PC-3 (cell line): ENCODE results near the gene GRIP2. TPM values are rescaled to one million over a fixed set of nuclear protein-coding genes. Genes with fewer than 3 reads are reported as not detected.

Experiments
- ATAC-seq: fragments of 200-7000 bp; cut with Tn5 transposase; 2 replicates; pipeline ENCODE4 v1.9.1; 2020; ENCODE audit warnings: mild to moderate bottlenecking, moderate library complexity
- BruUV-seq: library from RNA; stranded (reverse); fragments of 400-500 nt; replicated peaks from 2 replicates; lab custom pipeline; 2021; lab: Mats Ljungman, UMichigan
- CTCF ChIA-PET: fragments of 300-600 bp; sonication (Branson Sonifier 250); formaldehyde crosslinking; loops from one replicate; lab custom pipeline; 2022; ENCODE audit warnings: antibody characterized with exemption; lab: Charles Lee
- POLR2A ChIA-PET: fragments of 300-600 bp; sonication (Branson Sonifier 250); formaldehyde crosslinking; loops from one replicate; lab custom pipeline; 2022; ENCODE audit warnings: antibody characterized with exemption; ENCODE audit not compliant: unreplicated experiment; lab: Charles Lee
- DNase-seq: peaks from one replicate; pipeline ENCODE4 v3.0.0-alpha.2; 2015
- H2AFZ ChIP-seq: fragments of 300-600 bp; sonication (generic); 2 replicates; pipeline ENCODE4 v1.6.0; 2016; ENCODE audit warnings: antibody characterized with exemption, low read length
- H3F3A ChIP-seq: fragments of 300-600 bp; sonication (generic); one replicate; pipeline ENCODE4 v1.6.0; 2017; ENCODE audit warnings: antibody characterized with exemption, low read length, control low read depth, mild to moderate bottlenecking; ENCODE audit not compliant: unreplicated experiment
- H3K27ac ChIP-seq: fragments of 300-600 bp; sonication (generic); 2 replicates; pipeline ENCODE4 v1.5.1; 2016; ENCODE audit warnings: mild to moderate bottlenecking, low read length
- H3K27me3 ChIP-seq: fragments of 300-600 bp; sonication (generic); 2 replicates; pipeline ENCODE4 v1.6.1; 2016; ENCODE audit warnings: low read length, mixed read lengths
- H3K36me3 ChIP-seq: fragments of 300-600 bp; sonication (generic); 2 replicates; pipeline ENCODE4 v1.6.1; 2016; ENCODE audit warnings: low read depth, mixed run types, low read length, mixed read lengths
- H3K4me1 ChIP-seq: fragments of 300-600 bp; sonication (generic); 2 replicates; pipeline ENCODE4 v1.5.1; 2016; ENCODE audit warnings: low read length; ENCODE audit not compliant: insufficient read depth
- H3K4me2 ChIP-seq: fragments of 300-600 bp; sonication (generic); 2 replicates; pipeline ENCODE4 v1.6.0; 2016; ENCODE audit warnings: low read length
- H3K4me3 ChIP-seq: fragments of 300-600 bp; sonication (generic); 2 replicates; pipeline ENCODE4 v1.5.1; 2016; ENCODE audit warnings: mild to moderate bottlenecking, low read length, mixed read lengths
- H3K79me2 ChIP-seq: fragments of 300-600 bp; sonication (generic); 2 replicates; pipeline ENCODE4 v1.6.1; 2017; ENCODE audit warnings: low read length, mixed read lengths
- H3K9ac ChIP-seq: fragments of 300-600 bp; sonication (generic); 2 replicates; pipeline ENCODE4 v1.6.0; 2016; ENCODE audit warnings: mild to moderate bottlenecking, low read length
- H3K9me2 ChIP-seq: fragments of 300-600 bp; sonication (generic); replicated peaks from 2 replicates; pipeline ENCODE4 v1.6.1; 2016; ENCODE audit warnings: mixed run types, low read length, mixed read lengths
- H3K9me3 ChIP-seq: fragments of 300-600 bp; sonication (generic); 2 replicates; pipeline ENCODE4 v1.6.1; 2016; ENCODE audit warnings: low read length, mixed read lengths
- H4K20me1 ChIP-seq: fragments of 300-600 bp; sonication (generic); 2 replicates; pipeline ENCODE4 v1.6.1; 2016; ENCODE audit warnings: low read length, mixed read lengths
- CTCF ChIP-seq: fragments of 300-600 bp; sonication (generic); conservative IDR thresholded peaks from 2 replicates; pipeline ENCODE4 v1.5.1; 2017; ENCODE audit warnings: antibody characterized with exemption, low read depth, mild to moderate bottlenecking, low read length
- EZH2 ChIP-seq: fragments of 300-600 bp; sonication (generic); IDR thresholded peaks from one replicate; pipeline ENCODE4 v1.6.1; 2017; ENCODE audit warnings: antibody characterized with exemption, mild to moderate bottlenecking, low read length; ENCODE audit not compliant: unreplicated experiment
- EZH2phosphoT487 ChIP-seq: fragments of 300-600 bp; sonication (generic); IDR thresholded peaks from 2 replicates; pipeline ENCODE4 v1.6.1; 2018; ENCODE audit warnings: mild to moderate bottlenecking, antibody characterized with exemption, low read length, borderline replicate concordance
- intact Hi-C: fragments of 100-400 bp; cut with micrococcal nuclease; formaldehyde crosslinking; loops from 2 replicates; pipeline ENCODE4 v1.9.0; 2023
- total RNA-seq: library from RNA; depleted of rRNA; stranded (reverse); fragments of >200 nt; gene quantifications from 2 replicates; pipeline ENCODE4 v1.2.3, GENCODE V29; 2014

The GRIP2 gene
- total RNA-seq, 1 experiment from 2014 or later = 0.36 TPM

GRCh38 chr3:14534516-14535191 is 5.5 kb downstream of the GRIP2 start:
- no peaks in the 10 kb centered on the region for H3K79me2 ChIP-seq
- POLR2A ChIA-PET = no interaction called here
- no peak overlapping the region for H3K27ac ChIP-seq
- no peaks in the 10 kb centered on the region for H3K36me3 ChIP-seq
- CTCF ChIA-PET = no interaction called here
- no peaks in the 10 kb centered on the region for H3K9me2 ChIP-seq
- H3K4me2 ChIP-seq = no peak overlapping the region
- ATAC-seq (no peak), DNase-seq (no peak)
- intact Hi-C loops = no loop called here
- H3K4me3 ChIP-seq = no peak overlapping the region
- no peaks in the 10 kb centered on the region for H3K9me3 ChIP-seq
- no peaks in the 10 kb centered on the region for H4K20me1 ChIP-seq
- no peak overlapping the region for H3K9ac ChIP-seq
- TF ChIP-seq CTCF = no peak
- TF ChIP-seq EZH2phosphoT487 = no peak
- TF ChIP-seq EZH2 = no peak
- no peak overlapping the region for H2AFZ ChIP-seq
- peaks cover 5% of the 10 kb centered on the region for H3K27me3 ChIP-seq
- BruUV-seq = no TSS peak
- peaks cover 6% of the 10 kb centered on the region; the same call in 1 of the 2 replicates for H3K4me1 ChIP-seq
- H3F3A ChIP-seq = no peaks in the 10 kb centered on the region

GRCh38 chr3:14533457-14533958 is 6.6 kb downstream of the GRIP2 start:
- ATAC-seq (no peak), DNase-seq (no peak)
- Histone ChIP-seq H3F3A (no peaks in the 10 kb centered on the region), H3K9me2 (no peaks in the 10 kb centered on the region), H4K20me1 (no peaks in the 10 kb centered on the region), H3K4me3 (no peak overlapping the region), H3K9me3 (no peaks in the 10 kb centered on the region), H3K4me2 (no peak overlapping the region), H3K27me3 (peaks cover 7% of the 10 kb centered on the region), H3K9ac (no peak overlapping the region), H3K36me3 (no peaks in the 10 kb centered on the region), H3K79me2 (no peaks in the 10 kb centered on the region), H2AFZ (no peak overlapping the region), H3K27ac (no peak overlapping the region), H3K4me1 (peaks cover 6% of the 10 kb centered on the region; the same call in 1 of the 2 replicates)
- no TSS peak for BruUV-seq
- CTCF ChIA-PET = interaction anchor here (0.6 kb wide), 1 partner anchor 286 kb away, joined by 3 read pairs; no protein-coding TSS in a partner anchor
- no peak for TF ChIP-seq EZH2phosphoT487
- TF ChIP-seq CTCF = no peak
- TF ChIP-seq EZH2 = no peak
- POLR2A ChIA-PET = no interaction called here
- intact Hi-C loops = no loop called here
